Body of pancreas (tissue), 4 donors: ENCODE measurements around the gene COX4I1.
"Not testable (repeated sequence)": the region's sequence is repeated elsewhere in the genome, so short reads cannot be mapped to it uniquely, and the experiment has no call there.

Source experiments
- CTCF ChIP-seq, 7 experiments: fragments of 450-650 bp in 4 of 7; fragments of 200-600 bp in 3 of 7; sonication (generic) in 3 of 7; IDR thresholded peaks; one replicate each; pipeline ENCODE4 v1.5.1; 2016 to 2019; ENCODE audit warnings: antibody characterized with exemption in 7 of 7
- POLR2A ChIP-seq, 3 donors: fragments of 450-650 bp; IDR thresholded peaks; one replicate each; pipeline ENCODE4 v1.6.1; 2016; ENCODE audit warnings: antibody characterized with exemption in 3 of 3, mild to moderate bottlenecking in 2 of 3

GRCh38 chr16:85807340-85807739 lies 7.8 kb downstream of the COX4I1 start:
- not testable (repeated sequence) for TF ChIP-seq CTCF, POLR2A (IDR thresholded peaks at IDR 0.05)
